Activated T-helper 1 cell treated with anti-CD3 and anti-CD28 coated beads, Interleukin-12 subunit alpha, Interleukin-12 subunit beta, Interleukin-2, Interleukin-4 antibody, amounts not matched to agents 30 ng/mL and 10 ng/mL and 1 ng/mL, durations not matched to agents 14 hours and 24 hours and 36 hours (primary cell): ENCODE measurements around the gene CHST11. TPM values are rescaled to one million over a fixed set of nuclear protein-coding genes. Genes with fewer than 3 reads are reported as not detected.
A peak's percentile ranks its signal among the peaks of the same experiment; 100 is the strongest.

Experiments used
- DNase-seq: peaks from one replicate; pipeline ENCODE4 v3.0.0; 2021; ENCODE audit warnings: low spot score
- H3K27ac Mint-ChIP-seq: one replicate; pipeline ENCODE4 v1.8.0; 2021; ENCODE audit warnings: mild to moderate bottlenecking, mixed read lengths
- H3K27me3 Mint-ChIP-seq: one replicate; pipeline ENCODE4 v1.8.0; 2022; ENCODE audit warnings: mild to moderate bottlenecking, moderate library complexity, mixed read lengths; ENCODE audit not compliant: insufficient read depth
- H3K36me3 Mint-ChIP-seq: one replicate; pipeline ENCODE4 v1.8.0; 2021; ENCODE audit warnings: low read depth, mixed read lengths
- H3K4me1 Mint-ChIP-seq: one replicate; pipeline ENCODE4 v1.8.0; 2021; ENCODE audit warnings: low read depth, mixed read lengths
- H3K4me3 Mint-ChIP-seq: one replicate; pipeline ENCODE4 v1.8.0; 2021; ENCODE audit warnings: mild to moderate bottlenecking, moderate library complexity, mixed read lengths
- H3K9me3 Mint-ChIP-seq: one replicate; pipeline ENCODE4 v1.8.0; 2021; ENCODE audit warnings: mixed read lengths
- intact Hi-C: fragments of 100-400 bp; cut with micrococcal nuclease; formaldehyde crosslinking; loops from one replicate; pipeline ENCODE4 v1.15.1; 2024
- total RNA-seq: library from RNA; stranded (reverse); gene quantifications from 2 replicates; pipeline ENCODE4 v1.2.3, GENCODE V29; 2022

The CHST11 gene
- total RNA-seq, 1 donor from 2014 or later: 70.7 TPM

- Mint-ChIP-seq H3K9me3 (no peaks in the 10 kb centered on the region), H3K27ac (peak overlapping the region; percentile 94), H3K36me3 (peaks cover 1% of the 10 kb centered on the region), H3K27me3 (no peaks in the 10 kb centered on the region), H3K4me1 (peaks cover 78% of the 10 kb centered on the region), H3K4me3 (peak overlapping the region; percentile 81)
- intact Hi-C loops: loop anchor here (1.0 to 5.0 kb wide), 10 partner anchors 20 to 339 kb away; partner anchors contain the start of genes CHST11 and NOPCHAP1
- peak; percentile 69 for DNase-seq
These were observed 263.7 kb downstream of the CHST11 start for GRCh38 chr12:104720339-104721038.

- H3K4me3 Mint-ChIP-seq: peak overlapping the region; percentile 81
- H3K9me3 Mint-ChIP-seq: no peaks in the 10 kb centered on the region
- peak overlapping the region; percentile 94 for H3K27ac Mint-ChIP-seq
- DNase-seq: no peak
- peaks cover 7% of the 10 kb centered on the region for H3K36me3 Mint-ChIP-seq
- peaks cover 78% of the 10 kb centered on the region for H3K4me1 Mint-ChIP-seq
- intact Hi-C loops: loop anchor here (1.0 to 5.0 kb wide), 4 partner anchors 20 to 340 kb away; partner anchors contain the start of gene NOPCHAP1
- no peaks in the 10 kb centered on the region for H3K27me3 Mint-ChIP-seq
These were observed 264.3 kb downstream of the CHST11 start for GRCh38 chr12:104721039-104721405.

- DNase-seq: no peak
- H3K36me3 Mint-ChIP-seq: peaks cover 11% of the 10 kb centered on the region
- peak overlapping the region; percentile 94 for H3K27ac Mint-ChIP-seq
- intact Hi-C loops: loop anchor here (1.0 to 5.0 kb wide), 4 partner anchors 19 to 341 kb away; partner anchors contain the start of gene NOPCHAP1
- H3K27me3 Mint-ChIP-seq: no peaks in the 10 kb centered on the region
- peak overlapping the region; percentile 30 for H3K4me3 Mint-ChIP-seq
- no peaks in the 10 kb centered on the region for H3K9me3 Mint-ChIP-seq
- H3K4me1 Mint-ChIP-seq: peaks cover 77% of the 10 kb centered on the region
These were observed 265.2 kb downstream of the CHST11 start for GRCh38 chr12:104721936-104722335.

- no peak for DNase-seq
- H3K9me3 Mint-ChIP-seq: no peaks in the 10 kb centered on the region
- H3K27me3 Mint-ChIP-seq: no peaks in the 10 kb centered on the region
- peak overlapping the region; percentile 94 for H3K27ac Mint-ChIP-seq
- peak overlapping the region; percentile 29 for H3K4me3 Mint-ChIP-seq
- intact Hi-C loops: loop anchor here (5.0 kb wide), 1 partner anchor 264 kb away; the partner anchor contains the start of gene NOPCHAP1
- peaks cover 83% of the 10 kb centered on the region for H3K4me1 Mint-ChIP-seq
- peaks cover 11% of the 10 kb centered on the region for H3K36me3 Mint-ChIP-seq
These were observed 266.1 kb downstream of the CHST11 start for GRCh38 chr12:104722601-104723534.

DNA sequence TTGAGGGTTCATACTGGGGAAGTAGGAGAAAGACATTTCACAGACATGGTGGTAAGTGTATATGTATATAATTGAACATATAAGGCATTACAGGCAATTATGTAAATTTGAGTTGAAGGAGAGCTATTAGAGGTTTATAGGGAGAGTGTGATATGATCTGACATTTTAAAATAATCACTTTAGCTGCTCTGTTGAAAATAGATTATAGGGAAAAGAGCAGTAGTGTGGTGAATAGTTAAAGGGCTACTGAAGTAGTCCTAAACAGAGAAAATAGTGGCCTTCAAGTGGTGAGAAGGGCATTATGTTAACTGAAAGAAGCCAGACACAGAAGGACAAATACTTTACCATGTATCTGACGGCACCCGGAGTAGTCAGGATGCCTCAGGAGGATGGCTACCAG lies 267.1 kb downstream of the CHST11 start:
- Mint-ChIP-seq H3K36me3 (peaks cover 11% of the 10 kb centered on the region), H3K27ac (no peak overlapping the region), H3K4me1 (peaks cover 83% of the 10 kb centered on the region), H3K27me3 (no peaks in the 10 kb centered on the region), H3K4me3 (no peak overlapping the region), H3K9me3 (no peaks in the 10 kb centered on the region)
- DNase-seq: no peak
- intact Hi-C loops: loop anchor here (5.0 kb wide), 1 partner anchor 263 kb away; the partner anchor contains the start of gene NOPCHAP1

- Mint-ChIP-seq H3K36me3 (peaks cover 16% of the 10 kb centered on the region), H3K9me3 (no peaks in the 10 kb centered on the region), H3K27me3 (no peaks in the 10 kb centered on the region), H3K4me3 (no peak overlapping the region), H3K4me1 (peaks cover 85% of the 10 kb centered on the region), H3K27ac (no peak overlapping the region)
- no peak for DNase-seq
- intact Hi-C loops: loop anchor here (5.0 kb wide), 1 partner anchor 262 kb away; the partner anchor contains the start of gene NOPCHAP1
These were observed 268.3 kb downstream of the CHST11 start for GRCh38 chr12:104724992-104725585.

- H3K9me3 Mint-ChIP-seq: no peaks in the 10 kb centered on the region
- intact Hi-C loops: no loop called here
These were observed 268.9 kb downstream of the CHST11 start for GRCh38 chr12:104725610-104726009.

GRCh38 chr12:104727726-104728465 lies 271.1 kb downstream of the CHST11 start:
- no peak overlapping the region for H3K27ac Mint-ChIP-seq
- H3K27me3 Mint-ChIP-seq: no peaks in the 10 kb centered on the region
- intact Hi-C loops: no loop called here
- H3K4me3 Mint-ChIP-seq: no peak overlapping the region
- DNase-seq: no peak
- H3K36me3 Mint-ChIP-seq: peaks cover 16% of the 10 kb centered on the region
- H3K9me3 Mint-ChIP-seq: no peaks in the 10 kb centered on the region
- H3K4me1 Mint-ChIP-seq: peaks cover 67% of the 10 kb centered on the region

More at GRCh38 chr12:104725610-104726009, 268.9 kb downstream of the CHST11 start:
- peak overlapping the region; percentile 56 for H3K27ac Mint-ChIP-seq
- peaks cover 83% of the 10 kb centered on the region for H3K4me1 Mint-ChIP-seq
- no peaks in the 10 kb centered on the region for H3K27me3 Mint-ChIP-seq
- DNase-seq: no peak
- peaks cover 16% of the 10 kb centered on the region for H3K36me3 Mint-ChIP-seq
- H3K4me3 Mint-ChIP-seq: no peak overlapping the region

GRCh38 chr12:104729091-104729490 lies 272.3 kb downstream of the CHST11 start:
- Mint-ChIP-seq H3K27ac (peak overlapping the region; percentile 10), H3K36me3 (peaks cover 16% of the 10 kb centered on the region), H3K4me1 (peaks cover 66% of the 10 kb centered on the region), H3K4me3 (no peak overlapping the region), H3K27me3 (no peaks in the 10 kb centered on the region), H3K9me3 (no peaks in the 10 kb centered on the region)
- intact Hi-C loops: no loop called here
- DNase-seq: no peak

- Mint-ChIP-seq H3K9me3 (no peaks in the 10 kb centered on the region), H3K27ac (peak overlapping the region; percentile 34), H3K27me3 (no peaks in the 10 kb centered on the region), H3K4me3 (no peak overlapping the region), H3K36me3 (peaks cover 16% of the 10 kb centered on the region), H3K4me1 (peaks cover 69% of the 10 kb centered on the region)
- no peak for DNase-seq
- intact Hi-C loops: no loop called here
These were observed 273.1 kb downstream of the CHST11 start for GRCh38 chr12:104729610-104730446.

- DNase-seq: no peak
- no peaks in the 10 kb centered on the region for H3K27me3 Mint-ChIP-seq
- no peaks in the 10 kb centered on the region for H3K9me3 Mint-ChIP-seq
- H3K36me3 Mint-ChIP-seq: peaks cover 12% of the 10 kb centered on the region
- intact Hi-C loops: no loop called here
- H3K27ac Mint-ChIP-seq: peak overlapping the region; percentile 30
- peaks cover 69% of the 10 kb centered on the region for H3K4me1 Mint-ChIP-seq
- H3K4me3 Mint-ChIP-seq: no peak overlapping the region
These were observed 274.0 kb downstream of the CHST11 start for GRCh38 chr12:104730763-104731162.
